ENCODE data around the gene GRID1.

- TF ChIP-seq CTCF (IDR thresholded peaks at IDR 0.05) (no peak), POLR2A (IDR thresholded peaks at IDR 0.05) (no peak)
These were observed 253.1 kb downstream of the GRID1 start for GRCh38 chr10:86113501-86113900.
